PC-9 (cell line): Measurements from ENCODE around the gene KIF11. TPM values are rescaled to one million over a fixed set of nuclear protein-coding genes. Genes with fewer than 3 reads are reported as not detected.

Experiments used
- BruUV-seq: library from RNA; stranded (reverse); fragments of 400-500 nt; replicated peaks from 2 replicates; lab custom pipeline; 2021; lab: Mats Ljungman, UMichigan
- CTCF ChIA-PET: fragments of 300-600 bp; sonication (Branson Sonifier 250); formaldehyde crosslinking; loops from one replicate; lab custom pipeline; 2022; ENCODE audit warnings: antibody characterized with exemption; lab: Charles Lee
- POLR2A ChIA-PET: fragments of 300-600 bp; sonication (Branson Sonifier 250); formaldehyde crosslinking; loops from one replicate; lab custom pipeline; 2022; ENCODE audit warnings: antibody characterized with exemption; ENCODE audit not compliant: unreplicated experiment; lab: Charles Lee
- DNase-seq, 2 experiments: peaks; one replicate each; pipeline versions ENCODE4 v3.0.0 to v3.0.0-alpha.2; 2015 to 2022; ENCODE audit warnings: mixed read lengths in 1 of 2
- H2AFZ ChIP-seq: fragments of 200-600 bp; sonication (generic); 2 replicates; pipeline ENCODE4 v1.8.1; 2017; ENCODE audit warnings: antibody characterized with exemption
- H3F3A ChIP-seq: fragments of 200-600 bp; sonication (generic); 2 replicates; pipeline ENCODE4 v1.8.1; 2017; ENCODE audit warnings: antibody characterized with exemption, mild to moderate bottlenecking, low read depth; ENCODE audit not compliant: insufficient read depth
- H3K27ac ChIP-seq: fragments of 200-600 bp; sonication (generic); 2 replicates; pipeline ENCODE4 v1.6.1; 2016; ENCODE audit warnings: mixed run types
- H3K27me3 ChIP-seq: fragments of 200-600 bp; sonication (generic); 2 replicates; pipeline ENCODE4 v1.6.1; 2016; ENCODE audit warnings: low read depth, mixed run types; ENCODE audit not compliant: insufficient read depth
- H3K36me3 ChIP-seq: fragments of 200-600 bp; sonication (generic); 2 replicates; pipeline ENCODE4 v1.6.1; 2016; ENCODE audit warnings: low read depth, mixed run types
- H3K4me1 ChIP-seq: fragments of 200-600 bp; sonication (generic); replicated peaks from 2 replicates; pipeline ENCODE4 v1.6.1; 2016; ENCODE audit warnings: mixed run types; ENCODE audit not compliant: insufficient read depth
- H3K4me2 ChIP-seq: fragments of 200-600 bp; sonication (generic); 2 replicates; pipeline ENCODE4 v1.6.1; 2017; ENCODE audit warnings: mixed run types
- H3K4me3 ChIP-seq: fragments of 200-600 bp; sonication (generic); 2 replicates; pipeline ENCODE4 v1.6.1; 2016; ENCODE audit warnings: mixed run types
- H3K79me2 ChIP-seq: fragments of 200-600 bp; sonication (generic); 2 replicates; pipeline ENCODE4 v1.6.1; 2017; ENCODE audit warnings: low read depth, mixed run types
- H3K9me2 ChIP-seq: fragments of 200-600 bp; sonication (generic); 2 replicates; pipeline ENCODE4 v1.8.1; 2017; ENCODE audit warnings: mild to moderate bottlenecking; ENCODE audit not compliant: insufficient read depth
- H3K9me3 ChIP-seq: fragments of 200-600 bp; sonication (generic); 2 replicates; pipeline ENCODE4 v1.8.1; 2016; ENCODE audit warnings: low read depth; ENCODE audit not compliant: insufficient read depth
- H4K20me1 ChIP-seq: fragments of 200-600 bp; sonication (generic); 2 replicates; pipeline ENCODE4 v1.8.1; 2017; ENCODE audit not compliant: insufficient read depth
- EZH2 ChIP-seq: fragments of 200-600 bp; sonication (generic); IDR thresholded peaks from 2 replicates; pipeline ENCODE4 v1.8.0; 2017; ENCODE audit warnings: antibody characterized with exemption, low read depth
- intact Hi-C: fragments of 100-400 bp; cut with micrococcal nuclease; formaldehyde crosslinking; loops from one replicate; pipeline ENCODE4 v1.10.0; 2022; ENCODE audit not compliant: unreplicated experiment
- total RNA-seq: library from RNA; stranded (reverse); gene quantifications from 2 replicates; pipeline ENCODE4 v1.2.3, GENCODE V29; 2021
- TF ChIP-seq, protein P1 (sequence below): fragments of 200-600 bp; sonication (generic); conservative IDR thresholded peaks from 2 replicates; pipeline ENCODE4 v1.6.1; 2017; ENCODE audit warnings: mixed run types, antibody characterized with exemption, mild to moderate bottlenecking, moderate library complexity

Gene KIF11
- total RNA-seq, 1 experiment from 2014 or later = 35.7 TPM

DNA sequence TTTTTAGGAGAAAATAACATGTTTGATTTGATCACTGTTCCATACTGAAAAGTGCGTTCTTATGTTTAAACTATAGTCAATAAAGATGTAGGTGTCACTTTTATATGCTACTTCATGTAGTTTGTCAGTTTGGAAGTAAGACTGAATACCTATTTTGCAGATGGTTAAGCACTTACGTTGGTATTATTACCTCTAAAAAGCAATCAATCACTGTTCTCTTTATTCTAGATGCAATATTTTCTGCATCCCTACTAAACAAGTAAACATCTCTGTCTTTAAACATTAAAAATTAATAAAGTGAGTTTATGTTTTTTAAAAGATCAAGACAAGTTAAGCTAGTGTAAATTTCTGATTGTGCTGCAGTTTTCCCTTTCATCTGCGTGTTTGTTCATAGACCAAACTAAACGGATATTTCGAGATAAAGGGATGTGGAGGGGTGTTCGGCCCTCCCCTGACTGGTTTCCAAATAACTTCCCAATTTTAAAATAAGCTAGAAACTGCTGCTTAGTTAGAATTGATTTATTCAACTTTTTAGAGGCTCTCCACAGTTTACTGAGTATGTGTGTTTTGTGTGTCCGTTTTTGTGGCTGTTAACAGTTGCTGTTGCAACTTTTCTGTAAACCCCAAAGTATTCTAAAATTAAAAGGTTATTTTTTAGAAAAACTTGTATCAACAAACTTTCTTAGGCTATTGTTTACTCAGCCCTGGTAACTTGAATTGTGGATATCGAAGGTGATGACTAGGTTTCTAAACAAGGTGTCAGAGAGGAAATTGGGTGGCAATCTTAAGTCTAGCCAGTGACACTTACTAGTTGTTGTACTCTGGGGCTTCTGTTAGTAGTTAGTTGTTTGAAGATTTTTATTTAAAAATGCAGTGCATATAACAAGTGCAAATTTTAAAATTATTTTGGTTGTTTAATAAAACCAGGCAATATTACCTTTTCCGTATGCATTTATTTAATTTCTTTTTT is 974 bp downstream of the KIF11 start:
- Histone ChIP-seq H3K36me3 (no peaks in the 10 kb centered on the region), H3K4me3 (peak overlapping the region; percentile 93), H3K79me2 (peaks cover 60% of the 10 kb centered on the region), H3K9me2 (no peaks in the 10 kb centered on the region), H3F3A (peaks cover 31% of the 10 kb centered on the region), H2AFZ (peak overlapping the region; percentile 94), H3K4me1 (peaks cover 34% of the 10 kb centered on the region), H3K27me3 (no peaks in the 10 kb centered on the region), H4K20me1 (no peaks in the 10 kb centered on the region), H3K27ac (peak overlapping the region; percentile 97; the same call in 1 of the 2 replicates), H3K4me2 (peak overlapping the region; percentile 98), H3K9me3 (no peaks in the 10 kb centered on the region)
- no peak for TF ChIP-seq EZH2
- TF ChIP-seq, protein P1, sequence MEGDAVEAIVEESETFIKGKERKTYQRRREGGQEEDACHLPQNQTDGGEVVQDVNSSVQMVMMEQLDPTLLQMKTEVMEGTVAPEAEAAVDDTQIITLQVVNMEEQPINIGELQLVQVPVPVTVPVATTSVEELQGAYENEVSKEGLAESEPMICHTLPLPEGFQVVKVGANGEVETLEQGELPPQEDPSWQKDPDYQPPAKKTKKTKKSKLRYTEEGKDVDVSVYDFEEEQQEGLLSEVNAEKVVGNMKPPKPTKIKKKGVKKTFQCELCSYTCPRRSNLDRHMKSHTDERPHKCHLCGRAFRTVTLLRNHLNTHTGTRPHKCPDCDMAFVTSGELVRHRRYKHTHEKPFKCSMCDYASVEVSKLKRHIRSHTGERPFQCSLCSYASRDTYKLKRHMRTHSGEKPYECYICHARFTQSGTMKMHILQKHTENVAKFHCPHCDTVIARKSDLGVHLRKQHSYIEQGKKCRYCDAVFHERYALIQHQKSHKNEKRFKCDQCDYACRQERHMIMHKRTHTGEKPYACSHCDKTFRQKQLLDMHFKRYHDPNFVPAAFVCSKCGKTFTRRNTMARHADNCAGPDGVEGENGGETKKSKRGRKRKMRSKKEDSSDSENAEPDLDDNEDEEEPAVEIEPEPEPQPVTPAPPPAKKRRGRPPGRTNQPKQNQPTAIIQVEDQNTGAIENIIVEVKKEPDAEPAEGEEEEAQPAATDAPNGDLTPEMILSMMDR = no peak
- no peak for DNase-seq
- TSS peak; percentile 47 for BruUV-seq
- intact Hi-C loops = no loop called here
- ChIA-PET POLR2A (no interaction called here), CTCF (no interaction called here)

DNA sequence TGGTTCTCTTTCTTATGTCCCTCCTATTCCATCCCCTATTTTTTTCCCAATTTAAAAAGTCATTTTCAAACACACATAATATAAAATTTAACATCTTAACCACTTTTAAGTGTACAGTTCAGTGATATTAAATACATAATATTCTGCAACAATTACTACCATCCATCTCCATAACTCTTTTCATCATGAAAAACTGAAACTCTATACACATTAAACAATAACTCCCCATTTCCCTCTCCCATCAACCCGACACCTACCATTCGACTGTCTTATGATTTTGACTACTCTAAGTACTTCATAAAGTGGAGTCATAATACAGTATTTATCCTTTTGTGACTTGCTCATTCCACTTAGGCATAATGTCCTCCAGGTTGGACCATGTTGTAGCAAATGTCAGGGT is 2.6 kb downstream of the KIF11 start:
- no peak overlapping the region for H2AFZ ChIP-seq
- ChIA-PET POLR2A (no interaction called here), CTCF (no interaction called here)
- H3K4me1 ChIP-seq = peaks cover 30% of the 10 kb centered on the region
- H3K27ac ChIP-seq = no peak overlapping the region
- TF ChIP-seq, protein P1 = no peak
- TF ChIP-seq EZH2 = no peak
- intact Hi-C loops = no loop called here
- BruUV-seq = no TSS peak
- peaks cover 74% of the 10 kb centered on the region for H3K79me2 ChIP-seq
- H3K27me3 ChIP-seq = no peaks in the 10 kb centered on the region
- peaks cover 26% of the 10 kb centered on the region for H3F3A ChIP-seq
- DNase-seq = no peak
- no peaks in the 10 kb centered on the region for H3K36me3 ChIP-seq
- H3K9me2 ChIP-seq = no peaks in the 10 kb centered on the region
- H3K9me3 ChIP-seq = no peaks in the 10 kb centered on the region
- H3K4me2 ChIP-seq = peak overlapping the region; percentile 98
- peak overlapping the region; percentile 26; the same call in 1 of the 2 replicates for H3K4me3 ChIP-seq
- H4K20me1 ChIP-seq = no peaks in the 10 kb centered on the region

DNA sequence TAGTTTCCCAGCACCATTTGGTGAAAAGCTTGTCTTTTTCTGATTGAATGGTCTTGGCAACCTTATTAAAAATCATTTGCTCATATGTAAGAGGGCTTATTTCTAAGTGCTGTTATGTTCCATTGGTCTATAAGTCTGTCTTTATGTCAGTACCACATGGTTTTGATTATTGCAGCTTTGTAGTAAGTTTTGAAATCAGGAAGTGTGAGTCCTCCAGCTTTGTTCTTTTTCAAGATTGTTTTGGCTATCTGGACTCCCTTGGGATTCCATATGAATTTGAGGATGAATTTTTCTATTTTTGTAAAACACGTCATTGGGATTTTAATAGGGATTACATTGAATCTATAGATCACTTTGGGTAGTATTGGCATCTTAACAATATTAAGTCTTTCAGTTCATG is 5.4 kb downstream of the KIF11 start:
- peaks cover under 1% of the 10 kb centered on the region; the same call in 1 of the 2 replicates for H3F3A ChIP-seq
- peaks cover 98% of the 10 kb centered on the region for H3K79me2 ChIP-seq
- peaks cover 25% of the 10 kb centered on the region for H3K4me1 ChIP-seq
- H3K4me2 ChIP-seq = no peak overlapping the region
- H3K27me3 ChIP-seq = no peaks in the 10 kb centered on the region
- H2AFZ ChIP-seq = no peak overlapping the region
- no peaks in the 10 kb centered on the region for H3K9me2 ChIP-seq
- no peak overlapping the region for H3K4me3 ChIP-seq
- intact Hi-C loops = no loop called here
- ChIA-PET CTCF (no interaction called here), POLR2A (no interaction called here)
- H3K36me3 ChIP-seq = no peaks in the 10 kb centered on the region
- no peak overlapping the region for H3K27ac ChIP-seq
- TF ChIP-seq, protein P1 = no peak
- no peak for TF ChIP-seq EZH2
- BruUV-seq = no TSS peak
- no peak for DNase-seq
- no peaks in the 10 kb centered on the region for H4K20me1 ChIP-seq
- no peaks in the 10 kb centered on the region for H3K9me3 ChIP-seq
